AG04449 (cell line): ENCODE measurements around the gene LPCAT3.

ENCODE experiments used
- CTCF ChIA-PET: fragments of 350-600 bp; formaldehyde crosslinking; extraction: SDS; loops from one replicate; lab custom pipeline; 2021; ENCODE audit warnings: antibody characterized with exemption; lab: Yijun Ruan, JAX
- POLR2A ChIA-PET: fragments of 400-600, 350-600 bp; formaldehyde crosslinking; extraction: SDS; loops from one replicate; lab custom pipeline; 2020; ENCODE audit warnings: antibody characterized with exemption, inconsistent platforms; lab: Yijun Ruan, JAX
- DNase-seq: peaks from one replicate; pipeline ENCODE4 v3.0.0-alpha.2; 2010; ENCODE audit warnings: low read depth, low spot score
- H3K4me3 ChIP-seq: 2 replicates; pipeline ENCODE4 v1.5.1; 2011; ENCODE audit warnings: low read depth, mild to moderate bottlenecking, control low read depth, low read length
- CTCF ChIP-seq: IDR thresholded peaks from one replicate; pipeline ENCODE4 v1.5.1; 2011; ENCODE audit warnings: mild to moderate bottlenecking, moderate library complexity, low read length, control low read depth, inconsistent platforms; ENCODE audit not compliant: insufficient read depth; ENCODE audit errors: missing control alignments

LPCAT3 gene

GRCh38 chr12:6978188-6978587, 40.1 kb downstream of the LPCAT3 start:
- POLR2A ChIA-PET: no interaction called here
- no peak overlapping the region for H3K4me3 ChIP-seq
- TF ChIP-seq CTCF: no peak
- CTCF ChIA-PET: interaction anchor here (1.0 kb wide), 1 partner anchor 13 kb away, joined by 6 read pairs; no protein-coding TSS in a partner anchor
- DNase-seq: no peak

- CTCF ChIA-PET: interaction anchor here (1.0 kb wide), 1 partner anchor 12 kb away, joined by 6 read pairs; no protein-coding TSS in a partner anchor
- POLR2A ChIA-PET: interaction anchor here (0.6 kb wide), 1 partner anchor 31 kb away, joined by 3 read pairs; no protein-coding TSS in a partner anchor
- TF ChIP-seq CTCF: no peak
- no peak for DNase-seq
- no peak overlapping the region for H3K4me3 ChIP-seq
Observed at GRCh38 chr12:6977653-6978052, 40.6 kb downstream of the LPCAT3 start.

GRCh38 chr12:6975297-6976032, 42.8 kb downstream of the LPCAT3 start:
- POLR2A ChIA-PET: interaction anchor here (0.6 to 1.2 kb wide), 2 partner anchors 32 to 44 kb away, joined by 3 to 4 read pairs; partner anchors contain the start of genes C12orf57 and RNU7-1
- no peak overlapping the region for H3K4me3 ChIP-seq
- no peak for TF ChIP-seq CTCF
- no peak for DNase-seq
- CTCF ChIA-PET: interaction anchor here (0.9 to 3.2 kb wide), 4 partner anchors 10 to 134 kb away, joined by 3 to 18 read pairs (median 4); partner anchors contain the start of genes C12orf57, C1RL and RNU7-1

GRCh38 chr12:6974180-6974579, 44.1 kb downstream of the LPCAT3 start:
- H3K4me3 ChIP-seq: no peak overlapping the region
- no peak for DNase-seq
- no peak for TF ChIP-seq CTCF
- ChIA-PET CTCF (interaction anchor here (0.8 to 3.2 kb wide), 5 partner anchors 9 to 119 kb away, joined by 3 to 18 read pairs (median 4); partner anchors contain the start of genes C12orf57, RNU7-1 and SPSB2), POLR2A (no interaction called here)

GRCh38 chr12:6970096-6970527, 48.2 kb downstream of the LPCAT3 start:
- no peak for DNase-seq
- ChIA-PET CTCF (interaction anchor here (2.4 to 2.8 kb wide), 3 partner anchors 26 to 138 kb away, joined by 17 to 28 read pairs (median 18); partner anchors contain the start of genes C12orf57, C1RL and RNU7-1), POLR2A (interaction anchor here (0.7 to 1.1 kb wide), 2 partner anchors 32 to 110 kb away, joined by 4 to 6 read pairs; no protein-coding TSS in a partner anchor)
- TF ChIP-seq CTCF: no peak
- peak overlapping the region; percentile 96 for H3K4me3 ChIP-seq

GRCh38 chr12:6968426-6968825, 49.9 kb downstream of the LPCAT3 start:
- POLR2A ChIA-PET: interaction anchor here (1.3 kb wide), 1 partner anchor 43 kb away, joined by 3 read pairs; no protein-coding TSS in a partner anchor
- TF ChIP-seq CTCF: no peak
- CTCF ChIA-PET: interaction anchor here (0.7 to 2.8 kb wide), 15 partner anchors 10 to 145 kb away, joined by 3 to 28 read pairs (median 6); partner anchors contain the start of genes ATN1, C12orf57, C1RL and LPCAT3
- H3K4me3 ChIP-seq: no peak overlapping the region
- no peak for DNase-seq
